WTC11 (cell line): Measurements from ENCODE around the gene NRDC. TPM values are rescaled to one million over a fixed set of nuclear protein-coding genes. Genes with fewer than 3 reads are reported as not detected.

Experiments
- ATAC-seq: fragments of 200-7000 bp; cut with Tn5 transposase; 2 replicates; pipeline ENCODE4 v1.10.0; 2021; ENCODE audit warnings: mild to moderate bottlenecking, moderate library complexity
- CTCF ChIA-PET: fragments of 300-600 bp; sonication (Branson Sonifier 250); formaldehyde crosslinking; loops from one replicate; lab custom pipeline; 2021; ENCODE audit warnings: antibody characterized with exemption; lab: Charles Lee
- POLR2A ChIA-PET: fragments of 350-600 bp; sonication (Branson Sonifier 250); formaldehyde crosslinking; loops from one replicate; lab custom pipeline; 2021; ENCODE audit warnings: antibody characterized with exemption; lab: Charles Lee
- DNase-seq: peaks from one replicate; pipeline ENCODE4 v3.0.0; 2021; ENCODE audit warnings: low spot score
- H3K27ac Mint-ChIP-seq: 2 replicates; pipeline ENCODE4 v1.8.0; 2021; ENCODE audit warnings: mixed read lengths
- H3K27me3 Mint-ChIP-seq: 2 replicates; pipeline ENCODE4 v1.8.0; 2021; ENCODE audit warnings: low read depth, mild to moderate bottlenecking, moderate library complexity, mixed read lengths
- H3K36me3 Mint-ChIP-seq: 2 replicates; pipeline ENCODE4 v1.8.0; 2021; ENCODE audit warnings: mixed read lengths
- H3K4me1 Mint-ChIP-seq: 2 replicates; pipeline ENCODE4 v1.8.0; 2022; ENCODE audit warnings: mixed read lengths
- H3K4me3 Mint-ChIP-seq: 2 replicates; pipeline ENCODE4 v1.8.0; 2021; ENCODE audit warnings: mild to moderate bottlenecking, moderate library complexity, mixed read lengths
- H3K9me3 Mint-ChIP-seq: 2 replicates; pipeline ENCODE4 v1.8.0; 2021; ENCODE audit warnings: mixed read lengths
- AFF4 ChIP-seq: sonication (generic); formaldehyde crosslinking; IDR thresholded peaks from 2 replicates; pipeline ENCODE4 v1.8.1; 2023; ENCODE audit warnings: mild to moderate bottlenecking, missing genetic modification reagents, borderline replicate concordance
- CDX4 ChIP-seq: fragments of 250-450 bp; sonication (Bioruptor Pico); IDR thresholded peaks from 2 replicates; pipeline ENCODE4 v1.9.0; 2021; ENCODE audit warnings: moderate library complexity, mild to moderate bottlenecking, inconsistent platforms, borderline replicate concordance
- CREB1 ChIP-seq: sonication (generic); formaldehyde crosslinking; IDR thresholded peaks from 2 replicates; pipeline ENCODE4 v1.8.0; 2023; ENCODE audit warnings: mild to moderate bottlenecking, missing genetic modification reagents
- FOXK1 ChIP-seq: sonication (generic); formaldehyde crosslinking; IDR thresholded peaks from 2 replicates; pipeline ENCODE4 v1.8.0; 2022; ENCODE audit warnings: mild to moderate bottlenecking, moderate library complexity, missing genetic modification reagents
- IRF2 ChIP-seq: sonication (generic); formaldehyde crosslinking; IDR thresholded peaks from 2 replicates; pipeline ENCODE4 v1.8.0; 2022; ENCODE audit warnings: low read depth, missing genetic modification reagents, borderline replicate concordance
- KAT7 ChIP-seq: sonication (generic); formaldehyde crosslinking; IDR thresholded peaks from 2 replicates; pipeline ENCODE4 v1.8.1; 2023; ENCODE audit warnings: missing genetic modification reagents, mild to moderate bottlenecking, borderline replicate concordance
- NR1H2 ChIP-seq: sonication (generic); formaldehyde crosslinking; IDR thresholded peaks from 2 replicates; pipeline ENCODE4 v1.9.0; 2021; ENCODE audit warnings: mild to moderate bottlenecking, moderate library complexity, missing genetic modification reagents
- PRDM15 ChIP-seq: sonication (generic); formaldehyde crosslinking; IDR thresholded peaks from 2 replicates; pipeline ENCODE4 v1.8.0; 2022; ENCODE audit warnings: missing genetic modification reagents
- SOX15 ChIP-seq: fragments of 250-450 bp; sonication (Bioruptor Pico); IDR thresholded peaks from 2 replicates; pipeline ENCODE4 v1.9.0; 2021; ENCODE audit warnings: mild to moderate bottlenecking
- ZBTB43 ChIP-seq: sonication (generic); formaldehyde crosslinking; IDR thresholded peaks from 2 replicates; pipeline ENCODE4 v1.8.1; 2023; ENCODE audit warnings: mild to moderate bottlenecking, missing genetic modification reagents
- ZNF219 ChIP-seq: sonication (generic); formaldehyde crosslinking; IDR thresholded peaks from 2 replicates; pipeline ENCODE4 v1.8.0; 2023; ENCODE audit warnings: missing genetic modification reagents, mild to moderate bottlenecking, borderline replicate concordance
- ZNF512 ChIP-seq: sonication (generic); formaldehyde crosslinking; IDR thresholded peaks from 2 replicates; pipeline ENCODE4 v1.8.1; 2022; ENCODE audit warnings: missing genetic modification reagents, borderline replicate concordance
- ZNF532 ChIP-seq: fragments of 250-450 bp; sonication (Bioruptor Pico); IDR thresholded peaks from 2 replicates; pipeline ENCODE4 v1.9.0; 2021; ENCODE audit warnings: mild to moderate bottlenecking, borderline replicate concordance
- total RNA-seq: library from RNA; stranded (reverse); gene quantifications from 3 replicates; pipeline ENCODE4 v1.2.3, GENCODE V29; 2021

Gene NRDC
- total RNA-seq, 1 experiment from 2014 or later, result 201 TPM

GRCh38 chr1:51920130-51920529, 41.6 kb upstream of the NRDC start:
- H3K27ac Mint-ChIP-seq, result 0 out of 2 replicates have a peak overlapping the region, but pooled peaks have one; percentile 32
- H3K27me3 Mint-ChIP-seq, result no peaks in the 10 kb centered on the region
- peaks cover 18% of the 10 kb centered on the region for H3K36me3 Mint-ChIP-seq
- no peak overlapping the region for H3K4me3 Mint-ChIP-seq
- no peaks in the 10 kb centered on the region for H3K9me3 Mint-ChIP-seq
- no peak for DNase-seq
- no peak for ATAC-seq
- TF ChIP-seq PRDM15 (CRISPR knock-in tag), result no peak
- TF ChIP-seq ZNF512 (CRISPR knock-in tag), result no peak
- no peak for TF ChIP-seq KAT7 (CRISPR knock-in tag)
- no peak for TF ChIP-seq SOX15 (CRISPR knock-in tag)
- TF ChIP-seq AFF4 (CRISPR knock-in tag), result no peak
- TF ChIP-seq IRF2 (CRISPR knock-in tag), result no peak
- no peak for TF ChIP-seq ZBTB43
- H3K4me1 Mint-ChIP-seq, result peaks cover 17% of the 10 kb centered on the region
- POLR2A ChIA-PET, result no interaction called here
- CTCF ChIA-PET, result no interaction called here

- POLR2A ChIA-PET, result no interaction called here
- no peak for ATAC-seq
- no peaks in the 10 kb centered on the region for H3K27me3 Mint-ChIP-seq
- peaks cover 22% of the 10 kb centered on the region for H3K36me3 Mint-ChIP-seq
- H3K4me1 Mint-ChIP-seq, result peaks cover 17% of the 10 kb centered on the region
- CTCF ChIA-PET, result no interaction called here
- H3K4me3 Mint-ChIP-seq, result no peak overlapping the region
- no peaks in the 10 kb centered on the region for H3K9me3 Mint-ChIP-seq
- H3K27ac Mint-ChIP-seq, result peak overlapping the region; percentile 32; the same call in 1 of the 2 replicates
- DNase-seq, result no peak
- TF ChIP-seq ZNF219 (CRISPR knock-in tag), result no peak
- TF ChIP-seq CREB1 (CRISPR knock-in tag), result no peak
- TF ChIP-seq CDX4 (CRISPR knock-in tag), result no peak
- no peak for TF ChIP-seq AFF4 (CRISPR knock-in tag)
- no peak for TF ChIP-seq FOXK1
- TF ChIP-seq ZNF532, result no peak
- no peak for TF ChIP-seq NR1H2 (CRISPR knock-in tag)
These were observed 41.2 kb upstream of the NRDC start for GRCh38 chr1:51919684-51920083.
